NCI-H748 (cell line): ENCODE measurements around the gene SERPINB12.
A peak's percentile ranks its signal among the peaks of the same experiment; 100 is the strongest.

ENCODE experiments used
- DNase-seq: peaks from one replicate; lab custom pipeline; 2025; ENCODE audit not compliant: unreplicated experiment; lab: John Stamatoyannopoulos, UW

The SERPINB12 gene

DNA sequence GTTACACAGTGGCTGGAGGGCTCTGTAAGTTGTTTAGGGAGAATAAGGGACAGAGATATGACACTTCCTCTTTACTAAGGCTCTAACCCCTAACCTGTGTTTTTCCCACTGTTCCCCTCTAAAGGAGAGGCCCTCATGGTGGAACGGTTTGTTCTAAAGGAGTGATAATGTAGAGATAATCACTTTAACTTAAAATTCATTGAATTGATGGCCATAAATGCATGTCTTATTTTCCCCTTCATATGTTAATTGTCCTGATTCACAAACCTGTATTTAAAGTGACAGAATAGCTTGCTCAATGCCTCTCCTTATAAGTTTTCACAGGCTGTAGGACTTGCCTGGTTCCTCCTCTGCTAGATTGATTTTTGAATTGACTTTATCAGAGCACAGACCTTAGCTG, at the start of gene SERPINB12:
SERPINB12 (plus strand) TSS at position 301 of the 400 bp plus-strand sequence. CDS start 13,791 bp downstream, outside the sequence.
- no peak for DNase-seq

GRCh38 chr18:63492851-63493250, 49.3 kb upstream of the SERPINB12 start:
- DNase-seq = no peak

DNA sequence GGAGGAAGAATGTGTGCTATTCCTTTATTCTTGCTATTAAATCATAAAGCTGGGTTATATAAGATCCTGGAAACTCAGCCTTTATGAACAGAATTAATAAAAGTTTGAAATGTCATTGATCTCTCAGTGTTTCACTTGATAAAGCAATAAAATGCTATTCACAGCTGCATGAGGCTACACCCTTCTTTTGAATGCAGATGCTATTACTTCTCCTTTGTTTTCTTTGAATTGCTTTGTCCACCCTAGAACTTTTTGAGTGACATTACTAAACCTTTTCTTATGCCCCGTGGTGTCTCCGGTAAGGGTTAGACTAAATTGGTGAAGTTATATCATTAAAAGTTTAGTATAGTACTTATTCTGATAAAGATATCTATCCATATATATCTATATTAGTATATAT, 46.5 kb upstream of the SERPINB12 start:
- DNase-seq = no peak

DNA sequence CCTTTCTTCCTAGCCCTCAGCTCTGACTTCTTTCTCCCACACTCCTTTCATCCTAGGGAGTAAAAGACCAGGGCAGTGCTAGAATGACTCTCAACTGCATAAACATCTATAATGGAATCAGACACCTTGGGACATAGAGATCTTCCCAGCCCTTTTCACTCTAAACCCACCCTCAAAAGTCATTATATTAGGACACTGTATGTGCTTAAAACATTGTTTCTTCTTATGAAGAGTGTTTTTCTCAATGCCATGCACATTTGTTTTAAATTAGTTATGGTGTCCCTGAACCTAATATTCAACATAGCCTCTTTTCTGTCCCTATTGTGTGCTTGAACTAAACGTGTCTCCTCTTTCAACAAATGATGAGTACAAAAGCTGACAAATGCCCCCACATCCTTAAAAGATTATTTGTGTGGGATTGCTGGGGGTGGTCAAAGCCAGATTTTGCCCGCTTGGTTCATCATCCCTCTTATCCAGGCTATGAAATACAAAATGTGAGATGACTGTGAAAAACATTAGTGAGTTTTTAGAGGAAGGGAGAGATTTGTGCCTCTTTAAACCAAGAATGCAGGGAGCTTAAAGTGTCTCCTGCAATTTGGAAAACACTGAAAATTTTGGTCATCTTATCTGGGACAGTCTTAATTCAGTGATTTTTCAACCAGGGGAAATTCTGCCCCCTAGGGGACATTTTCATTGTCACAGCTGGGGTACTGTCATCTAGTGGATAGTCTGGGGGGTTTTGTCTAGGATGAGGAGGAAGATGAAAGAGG, 36.4 kb upstream of the SERPINB12 start:
- peak; percentile 33 for DNase-seq

- DNase-seq = no peak
Observed at GRCh38 chr18:63506336-63506646, 35.9 kb upstream of the SERPINB12 start.

DNA sequence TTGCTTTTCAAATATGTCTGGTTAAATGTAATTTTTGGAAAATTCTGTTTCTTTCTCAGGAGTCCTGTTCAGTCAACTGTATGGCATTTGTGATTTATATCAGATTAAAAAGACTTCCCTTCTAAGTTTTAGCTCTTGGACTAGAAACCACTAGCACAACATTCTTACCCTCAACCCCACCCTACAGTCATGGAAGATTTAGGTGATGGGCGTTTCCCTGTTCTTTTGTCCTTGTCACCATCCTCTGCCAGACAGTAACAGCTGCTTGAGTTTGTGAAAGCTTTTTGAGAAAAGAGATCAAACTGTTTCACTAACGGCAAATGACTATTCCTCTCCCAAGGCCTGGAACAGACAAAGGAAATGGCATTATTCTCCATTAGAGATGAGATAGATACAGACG, 33.6 kb upstream of the SERPINB12 start:
- no peak for DNase-seq

DNA sequence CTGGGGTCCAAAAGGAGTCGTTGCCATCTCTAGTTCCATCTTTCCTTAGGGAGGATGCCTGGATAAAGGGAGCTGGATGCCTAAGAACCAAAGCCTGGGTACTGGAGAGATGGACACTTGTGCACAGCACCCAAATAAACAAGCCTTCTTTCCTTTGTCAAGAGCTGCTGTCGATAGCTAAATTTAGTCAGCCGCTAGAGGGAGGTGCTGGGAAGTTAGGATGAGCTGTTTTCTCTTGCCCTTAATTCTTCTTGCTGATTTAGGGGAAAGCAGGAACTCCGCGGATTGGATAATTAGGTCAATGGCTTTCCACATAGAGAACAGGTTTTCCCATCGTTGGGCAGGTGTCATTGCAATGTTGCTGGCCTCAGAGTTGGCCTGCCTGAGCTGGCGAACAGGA, 30.9 kb upstream of the SERPINB12 start:
- DNase-seq = peak; percentile 90

DNA sequence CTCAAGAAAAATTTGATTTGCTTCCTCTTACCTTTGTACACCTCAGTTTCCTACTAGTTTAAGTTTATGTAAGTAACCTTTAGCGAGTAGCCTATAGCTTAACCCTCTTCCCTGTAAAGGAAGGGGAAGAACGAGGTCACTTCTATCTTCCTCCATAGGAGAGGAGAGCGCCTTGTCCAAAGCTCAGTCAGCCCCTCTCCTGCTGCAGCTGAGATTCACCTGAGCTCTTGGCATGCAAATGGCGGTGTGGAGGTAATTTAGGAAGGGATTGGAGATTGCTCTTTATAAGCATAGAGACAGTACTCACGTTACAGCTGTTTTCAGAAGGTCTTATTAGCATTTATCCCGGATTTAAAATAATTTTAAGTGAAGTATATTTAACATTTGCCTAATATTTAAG, 27.8 kb upstream of the SERPINB12 start:
- DNase-seq = peak; percentile 13

DNA sequence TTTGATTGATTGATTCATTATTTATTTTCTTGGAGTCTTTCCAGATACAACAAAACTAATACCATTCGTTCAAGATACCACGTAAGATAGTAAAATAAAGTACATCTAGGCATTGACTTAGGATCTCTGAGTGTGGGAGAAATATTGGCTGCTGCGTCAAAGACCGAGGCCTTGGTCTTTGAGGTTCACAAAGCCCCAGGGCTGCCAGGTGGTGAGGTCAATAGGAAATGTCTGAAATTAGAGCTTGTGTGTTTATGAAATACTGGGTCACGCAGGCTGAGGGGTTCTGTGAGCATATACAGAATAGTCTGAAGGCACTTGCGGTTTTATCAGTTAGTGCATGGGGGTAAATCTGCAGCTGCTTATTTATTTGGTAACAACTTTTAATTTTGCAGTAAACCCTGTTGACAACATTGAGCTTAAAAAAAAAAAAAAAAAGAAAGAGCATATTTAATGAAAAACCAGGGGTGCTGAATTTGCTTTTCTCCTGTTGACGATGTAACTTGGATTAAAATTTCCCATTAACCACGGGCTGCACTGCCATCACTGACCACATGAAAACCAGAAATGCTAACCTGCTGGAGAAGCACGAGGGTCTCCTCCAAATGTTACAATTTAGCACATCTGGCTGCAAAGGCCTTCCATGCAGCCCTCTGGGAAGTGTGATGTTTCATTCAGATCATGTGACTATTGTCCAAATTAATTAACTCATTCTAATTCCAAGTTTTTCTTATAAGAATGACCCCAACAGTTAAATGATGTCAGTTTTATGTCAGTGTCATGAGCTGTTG, 27.1 kb upstream of the SERPINB12 start:
- no peak for DNase-seq

DNA sequence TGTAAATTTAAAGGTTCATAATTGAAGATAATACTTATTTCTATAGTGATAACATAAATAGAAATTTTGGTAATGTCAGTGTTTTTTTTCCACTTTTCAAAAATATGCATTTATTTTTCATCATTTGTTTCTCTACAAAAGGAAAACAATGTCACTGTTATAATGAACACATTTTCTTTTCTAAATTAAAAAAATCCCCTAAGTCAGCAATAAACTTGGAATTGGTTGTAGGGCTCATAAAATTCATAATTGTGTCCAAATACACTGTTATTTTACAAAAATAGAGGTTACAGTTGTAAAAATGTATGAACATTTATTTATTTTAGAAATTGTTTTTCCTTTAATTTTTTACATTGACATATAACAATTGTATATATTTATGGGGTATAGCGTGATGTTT, 26.4 kb upstream of the SERPINB12 start:
- no peak for DNase-seq

GRCh38 chr18:63518178-63519012, 23.8 kb upstream of the SERPINB12 start:
- DNase-seq = peak; percentile 84

GRCh38 chr18:63520053-63520685, 22.0 kb upstream of the SERPINB12 start:
- DNase-seq = no peak

DNA sequence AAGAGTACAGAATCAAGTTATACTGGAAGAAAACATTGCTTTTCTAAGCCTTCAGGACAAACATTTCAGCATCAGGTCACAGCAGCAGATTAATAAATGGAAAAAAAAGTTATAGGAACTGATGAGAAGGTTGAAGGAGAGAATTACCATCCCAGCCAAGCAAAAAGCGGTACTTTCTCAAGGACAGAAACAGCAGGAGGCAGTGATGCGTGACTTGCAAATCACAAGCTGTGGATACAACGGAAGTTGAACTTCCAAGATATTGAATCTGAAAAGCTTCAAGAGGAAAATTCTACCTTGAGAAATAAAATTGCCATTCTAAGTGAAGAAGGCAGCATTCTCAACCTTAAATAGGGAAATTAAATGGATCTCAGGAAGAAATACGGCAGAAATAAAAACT, 18.5 kb upstream of the SERPINB12 start:
- DNase-seq = no peak

- DNase-seq = no peak
Observed at GRCh38 chr18:63527251-63527650, 14.9 kb upstream of the SERPINB12 start.

- DNase-seq = peak; percentile 16
Observed at GRCh38 chr18:63528863-63529492, 13.2 kb upstream of the SERPINB12 start.

DNA sequence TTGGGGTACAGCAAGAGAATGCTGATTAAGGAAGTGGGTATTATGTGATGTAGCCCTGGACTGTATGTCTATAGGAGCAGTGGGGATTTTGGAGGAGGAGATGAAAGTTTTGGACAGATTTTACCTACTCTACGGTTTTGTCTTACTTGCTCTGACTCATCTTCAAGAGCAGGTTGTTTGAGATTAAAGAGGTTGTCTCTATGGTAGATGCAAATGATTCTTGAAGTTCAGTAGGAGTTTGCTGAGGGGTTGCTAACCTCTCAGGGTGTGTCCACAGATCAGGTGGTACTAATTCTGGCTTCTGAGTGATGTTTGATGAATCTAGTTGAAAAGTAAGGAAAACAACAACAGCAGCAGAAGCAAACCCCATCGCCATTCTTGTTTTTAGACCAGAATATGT, 9.7 kb upstream of the SERPINB12 start:
- DNase-seq = no peak

- no peak for DNase-seq
Observed at GRCh38 chr18:63534615-63535014, 7.6 kb upstream of the SERPINB12 start.

- no peak for DNase-seq
Observed at GRCh38 chr18:63539904-63540510, 2.2 kb upstream of the SERPINB12 start.

- DNase-seq = no peak
Observed at GRCh38 chr18:63544017-63544416, 1.8 kb downstream of the SERPINB12 start.

DNA sequence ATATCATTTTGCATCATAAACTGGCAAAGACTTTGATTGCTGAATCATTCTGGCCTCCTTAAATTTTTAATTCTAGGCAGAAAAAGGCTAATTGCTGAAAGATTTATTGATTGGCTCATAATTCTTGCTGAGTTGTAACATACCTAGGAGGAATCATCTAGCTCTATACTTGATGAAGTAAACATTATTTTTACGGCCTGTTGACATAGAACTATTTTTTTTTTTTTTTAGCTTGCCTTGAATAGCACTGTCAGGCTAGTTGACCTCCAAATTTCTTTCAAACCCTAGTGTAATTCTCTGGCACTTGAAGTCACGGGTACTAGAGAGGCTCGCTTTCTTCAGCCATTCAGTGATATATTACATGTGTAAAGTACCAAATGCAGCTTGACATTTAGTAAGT, 2.8 kb downstream of the SERPINB12 start:
- DNase-seq = no peak
